ENCODE data around the gene SYT7.
"Not testable (repeated sequence)": the region's sequence is repeated elsewhere in the genome, so short reads cannot be mapped to it uniquely, and the experiment has no call there.

Gene SYT7

DNA sequence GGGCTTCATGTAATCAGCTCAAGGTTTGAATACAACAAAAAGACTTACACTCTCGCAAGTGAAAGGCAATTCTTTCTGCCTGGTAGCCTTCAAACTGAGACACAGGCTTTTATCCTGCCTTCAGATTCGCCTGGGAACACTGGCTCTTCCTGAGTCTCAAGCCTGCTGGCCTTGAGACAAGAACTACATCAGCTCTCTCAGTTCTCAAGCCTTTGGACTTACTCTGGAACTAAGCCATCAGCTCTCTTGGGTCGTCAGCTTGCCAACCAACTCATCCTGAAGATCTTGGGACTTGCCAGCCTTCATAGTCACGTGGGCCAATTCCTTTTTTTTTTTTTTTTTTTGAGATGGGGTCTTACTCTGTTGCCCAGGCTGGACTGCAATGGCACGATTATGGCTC is 108.0 kb downstream of the SYT7 start:
- no peak for DNase-seq

- no peak for DNase-seq
Observed at GRCh38 chr11:61472282-61472681, 108.6 kb downstream of the SYT7 start.

GRCh38 chr11:61468002-61468401 is 112.9 kb downstream of the SYT7 start:
- no peak for DNase-seq

GRCh38 chr11:61467602-61468001 is 113.3 kb downstream of the SYT7 start:
- not testable (repeated sequence) for DNase-seq

Data from NCI-H1436 treated with DMSO at 0.1 percent for 48 hours (cell line).